NCI-H2227 treated with DMSO at 0.1 percent for 48 hours (cell line): Measurements from ENCODE around the gene UCHL3.
"Not testable (repeated sequence)": the region's sequence is repeated elsewhere in the genome, so short reads cannot be mapped to it uniquely, and the experiment has no call there.

Experiments used
- DNase-seq: peaks from one replicate; lab custom pipeline; 2025; lab: John Stamatoyannopoulos, UW

UCHL3 gene

DNA sequence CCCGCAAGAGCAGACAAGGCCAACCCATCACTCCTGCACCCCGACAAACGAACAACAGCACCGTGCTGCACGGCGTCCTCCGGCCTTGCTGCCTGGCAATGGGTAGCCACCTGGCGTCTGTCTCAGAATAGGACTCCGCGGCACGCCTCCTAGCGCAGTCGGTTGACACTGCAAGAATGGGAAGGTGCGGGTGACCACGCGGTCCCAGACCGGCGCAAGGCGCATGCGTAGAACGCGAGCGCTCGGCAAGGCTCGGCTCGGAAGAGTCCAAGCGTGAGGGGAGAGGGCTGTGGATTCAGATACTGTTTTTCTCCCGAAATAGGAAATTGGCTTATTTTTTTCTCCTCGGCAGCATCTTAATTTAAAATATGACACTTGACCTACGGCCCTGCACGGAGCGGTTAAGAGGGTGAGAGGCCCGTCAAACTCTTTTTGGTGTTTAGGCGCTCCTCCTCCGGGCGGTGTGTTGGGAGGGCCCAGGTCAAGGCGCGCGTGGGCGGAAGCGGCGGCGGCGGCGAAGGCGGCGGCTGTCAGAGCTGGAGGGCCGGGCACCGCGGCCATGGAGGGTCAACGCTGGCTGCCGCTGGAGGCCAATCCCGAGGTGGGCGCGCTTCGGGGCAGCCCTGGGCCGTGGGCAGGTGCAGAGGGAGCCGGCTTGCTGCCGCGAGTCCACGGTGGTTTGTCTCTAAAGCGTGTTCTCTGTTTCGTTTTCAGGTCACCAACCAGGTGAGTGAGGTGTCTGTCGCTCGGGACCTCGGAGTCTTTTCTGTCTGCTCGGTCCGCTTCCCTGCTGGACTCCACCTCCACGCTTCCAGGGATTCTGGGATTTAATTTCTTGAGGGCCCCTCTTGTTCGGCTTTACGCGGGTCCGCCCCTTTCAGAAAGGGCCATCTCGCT, at the start of gene UCHL3:
Gene UCHL3, plus strand, starts transcription at position 530 of the 897 bp plus-strand sequence. Its CDS starts 30 bp downstream, at position 560.
- peak; percentile 88 for DNase-seq

DNA sequence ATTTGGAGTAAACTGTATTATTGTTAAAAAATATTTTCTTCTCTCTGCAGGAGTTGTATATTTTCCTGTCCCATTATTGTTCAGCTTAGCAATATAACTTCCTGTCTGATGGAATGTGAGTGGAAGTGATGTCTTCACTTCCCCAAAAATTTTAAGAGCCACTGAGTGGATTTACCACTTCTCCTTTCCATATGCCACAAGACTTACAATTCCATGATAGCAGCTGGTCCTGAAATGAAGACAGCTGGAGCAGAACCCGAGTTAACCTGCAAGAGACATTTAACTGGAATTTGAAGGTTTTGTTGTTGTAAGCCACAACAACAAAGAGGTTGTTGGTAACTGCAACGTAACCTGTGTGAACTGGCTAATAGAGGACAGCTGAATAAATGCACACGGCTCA, 44.3 kb upstream of the UCHL3 start:
- DNase-seq = no peak

DNA sequence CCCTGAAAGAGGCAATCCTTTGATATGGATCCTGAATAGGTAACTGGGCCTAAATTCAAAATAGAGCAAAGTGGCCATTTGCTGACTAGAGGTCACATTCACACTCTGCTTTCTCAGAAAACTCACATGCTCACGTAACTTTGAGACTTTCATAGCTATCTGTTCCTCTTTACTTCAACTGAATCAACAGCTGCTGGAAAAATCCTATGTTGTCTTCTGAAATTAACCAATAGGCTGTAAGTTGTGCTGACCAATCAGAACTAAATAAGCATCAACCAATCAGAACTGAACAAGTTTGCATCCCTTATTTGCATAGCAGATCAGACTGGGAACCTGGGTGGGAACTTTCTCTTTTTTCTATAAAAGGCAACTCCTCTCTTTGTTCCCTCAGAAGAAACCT, 43.6 kb upstream of the UCHL3 start:
- DNase-seq = no peak

DNA sequence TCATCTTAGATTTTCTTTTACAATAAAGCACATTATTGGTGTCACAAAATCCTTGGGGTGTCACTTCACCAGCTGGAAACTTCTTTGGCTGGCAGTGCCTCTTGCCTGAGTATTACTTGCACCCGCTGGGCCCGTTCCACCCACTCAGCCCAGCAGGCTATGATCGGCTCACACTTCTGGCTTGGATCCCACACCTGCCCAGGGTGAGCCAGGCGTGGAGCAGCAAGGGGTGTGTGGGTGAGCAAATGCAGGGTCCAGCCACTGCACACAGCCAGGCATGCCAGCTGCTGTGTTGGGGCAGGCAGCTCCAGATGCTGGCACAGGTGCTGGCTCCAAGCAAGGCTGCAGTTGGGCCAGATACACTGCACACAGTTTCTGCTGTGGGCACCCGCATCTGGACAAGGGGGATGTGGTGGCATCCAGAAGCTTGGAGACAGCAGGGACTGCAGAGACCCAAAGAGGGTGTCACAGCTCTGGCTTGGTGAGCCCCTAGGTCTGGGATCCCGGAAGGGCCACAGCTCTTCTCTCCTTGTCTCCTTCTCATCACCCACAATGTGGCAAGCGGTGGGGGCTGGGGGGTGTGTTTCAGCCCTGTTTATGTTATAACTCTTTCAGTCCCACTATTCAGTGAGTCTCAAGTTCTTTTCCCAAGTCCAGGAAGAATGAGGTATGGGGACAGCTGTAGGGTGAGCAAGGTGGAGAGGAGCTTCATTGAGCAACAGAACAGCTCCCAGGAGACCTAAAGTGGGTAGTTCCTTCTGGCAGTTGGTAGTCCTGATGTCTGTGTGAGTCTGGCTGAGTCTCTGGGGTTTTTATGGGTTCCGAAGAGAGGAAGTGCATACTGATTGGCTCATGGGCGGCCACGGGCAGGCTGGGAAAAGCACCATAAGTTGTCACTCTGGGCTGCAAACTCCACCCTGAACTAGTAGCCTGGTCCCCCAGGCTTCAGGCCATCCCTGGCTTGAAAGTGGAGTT, 42.3 kb upstream of the UCHL3 start:
- no peak for DNase-seq

DNA sequence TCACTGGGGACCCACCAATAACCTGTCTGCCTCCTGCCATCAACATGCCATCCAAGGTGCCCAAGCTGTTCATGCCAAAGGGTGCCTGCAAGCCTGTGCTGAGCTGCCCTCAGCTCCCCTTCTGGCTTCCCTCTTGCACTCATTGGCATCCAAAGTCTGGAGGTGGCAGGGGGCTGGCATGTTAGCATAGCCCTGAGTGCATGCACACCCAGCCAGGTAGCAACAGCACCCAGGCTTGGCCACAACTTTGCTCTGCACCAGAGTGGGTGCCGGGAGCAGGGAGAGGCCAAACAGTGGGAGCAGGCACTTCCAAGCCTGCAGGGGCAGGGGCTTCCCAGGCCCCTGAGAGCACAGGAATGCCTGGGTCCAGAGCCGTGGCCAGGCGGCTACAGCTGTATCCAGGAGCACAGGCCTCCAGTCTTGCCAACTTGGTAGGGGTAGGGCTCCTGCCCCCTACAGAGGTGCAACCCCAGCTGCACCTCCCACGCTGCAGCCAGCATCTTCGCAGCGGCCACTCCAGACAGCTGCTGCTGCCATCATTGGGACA, 41.5 kb upstream of the UCHL3 start:
- DNase-seq = no peak

DNA sequence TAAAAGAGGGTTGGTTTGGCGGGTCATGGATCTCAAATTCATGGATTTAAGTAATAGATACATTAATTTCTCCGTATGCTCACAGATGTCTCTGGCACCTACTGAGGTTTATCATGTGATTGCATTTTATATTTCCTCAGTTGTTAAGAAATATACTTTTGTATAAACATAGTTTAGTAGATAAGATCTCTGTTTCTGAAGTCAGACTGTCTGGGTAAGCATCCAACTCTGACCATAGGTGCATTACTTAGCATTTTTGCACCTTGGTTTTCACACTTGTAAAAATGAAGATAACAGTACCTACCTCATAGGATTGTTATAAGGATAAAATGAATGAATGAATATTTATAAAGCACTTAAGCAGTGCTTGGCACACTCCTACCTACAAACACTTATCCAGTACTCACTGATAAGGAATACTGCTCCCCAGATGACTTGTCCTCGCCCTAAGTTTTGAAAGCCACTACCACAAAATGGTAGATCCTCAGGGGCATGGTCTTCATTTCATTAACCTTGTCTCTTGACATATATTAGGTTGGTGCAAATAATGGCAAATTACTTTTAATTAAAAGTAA, 38.5 kb upstream of the UCHL3 start:
- no peak for DNase-seq

DNA sequence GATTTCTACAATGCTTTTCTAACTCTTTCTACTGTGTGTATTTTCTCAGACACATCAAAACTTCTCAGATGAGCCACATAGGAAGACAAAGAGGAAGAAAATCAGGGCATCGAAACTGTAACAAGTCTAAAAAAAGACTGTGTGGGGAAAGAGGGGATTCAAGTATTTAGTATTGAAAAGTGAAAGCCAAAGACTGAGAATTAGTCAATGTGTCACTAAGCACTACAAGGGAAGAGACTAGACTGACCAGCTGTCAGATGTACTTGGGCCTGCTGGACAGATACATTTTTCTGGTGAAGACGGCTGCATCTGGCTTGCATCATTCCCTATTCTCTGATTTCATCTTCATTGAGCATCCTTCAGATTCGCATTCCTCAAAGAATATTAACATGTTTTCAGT, 37.3 kb upstream of the UCHL3 start:
- DNase-seq = no peak

DNA sequence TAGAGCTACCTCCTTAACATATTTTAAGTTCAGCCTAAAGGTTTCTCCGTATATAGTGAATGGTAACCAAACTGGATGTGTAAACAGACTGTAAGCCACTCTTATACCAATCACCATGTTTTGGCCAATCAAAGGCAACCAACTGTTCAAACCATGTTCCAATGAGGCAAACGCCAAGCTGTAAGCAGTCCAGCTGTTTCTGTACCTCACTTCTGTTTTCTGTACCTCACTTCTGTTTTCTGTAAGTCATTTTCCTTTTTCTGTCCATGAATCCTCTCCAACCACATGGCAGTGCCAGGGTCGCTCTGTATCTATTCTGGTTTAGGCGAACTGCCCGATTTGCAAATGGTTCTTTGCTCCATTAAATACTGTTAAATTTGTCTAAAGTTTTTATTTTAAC, 36.3 kb upstream of the UCHL3 start:
- no peak for DNase-seq

DNA sequence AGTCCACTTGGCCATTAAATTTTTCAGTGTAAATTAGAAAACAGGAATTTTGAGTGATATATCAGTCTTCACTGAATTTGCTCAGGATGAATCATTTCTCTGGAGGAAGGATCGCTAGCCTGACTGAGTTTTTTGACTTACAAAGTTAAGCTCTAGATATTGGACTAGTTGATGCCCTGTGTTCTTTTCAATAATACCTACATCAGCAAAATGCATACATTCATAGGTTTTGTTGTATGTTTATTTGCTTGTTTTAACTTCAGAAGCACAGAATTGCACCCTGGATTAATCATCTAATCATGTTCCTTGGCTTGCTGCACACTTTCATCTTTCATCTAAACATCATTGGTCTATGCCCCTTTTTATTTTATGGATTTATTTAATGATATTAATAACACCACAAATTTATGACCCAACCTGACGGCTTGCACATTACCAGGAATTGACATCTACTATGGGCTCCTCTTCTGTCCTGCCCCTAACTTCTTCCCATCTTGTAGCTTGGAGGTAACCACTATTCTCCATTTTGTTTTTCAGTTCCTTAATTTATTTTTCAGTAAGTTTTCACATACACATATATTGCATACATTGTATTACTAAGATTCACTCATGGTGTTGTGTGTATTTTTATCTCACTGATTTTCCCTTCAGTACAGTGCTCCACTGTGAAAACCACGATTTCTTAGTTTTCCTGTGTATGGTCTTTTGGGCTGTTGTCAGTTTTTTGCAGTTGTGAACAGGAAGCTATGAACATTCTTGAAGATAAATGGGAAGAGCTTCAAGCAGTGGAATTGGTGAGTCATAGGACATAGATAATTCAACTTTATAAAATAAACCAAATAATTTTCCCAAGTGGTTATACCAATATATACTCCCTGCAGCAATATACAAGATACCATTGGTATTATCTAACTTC, 35.3 kb upstream of the UCHL3 start:
- no peak for DNase-seq

DNA sequence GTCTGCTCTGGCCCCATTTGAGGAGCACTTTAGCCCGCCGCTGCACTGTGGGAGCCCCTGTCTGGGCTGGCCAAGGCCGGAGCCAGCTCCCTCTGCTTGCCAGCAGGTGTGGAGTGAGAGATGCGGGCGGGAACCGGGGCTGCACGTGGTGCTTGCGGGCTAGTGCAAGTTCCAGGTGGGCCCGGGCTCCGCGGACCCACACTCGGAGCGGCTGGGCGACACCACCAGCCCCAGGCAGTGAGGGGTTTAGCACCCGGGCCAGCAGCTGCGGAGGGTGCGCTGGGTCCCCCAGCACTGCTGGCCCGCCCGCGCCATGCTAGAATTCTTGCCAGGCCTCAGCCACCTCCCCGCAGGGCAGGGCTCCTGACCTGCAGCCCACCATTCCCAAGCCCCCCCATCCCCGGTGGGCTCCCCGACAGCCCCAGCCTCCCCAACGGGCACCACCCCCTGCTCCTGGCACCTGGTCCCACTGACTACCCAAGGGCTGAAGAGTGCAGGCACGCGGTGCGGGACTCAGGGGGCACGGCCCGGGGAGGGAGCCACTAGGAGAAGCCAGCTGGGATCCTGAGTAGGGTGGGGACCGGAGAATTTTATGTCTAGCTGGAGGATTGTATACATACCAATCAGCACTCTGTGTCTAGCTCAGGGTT, 31.0 kb upstream of the UCHL3 start:
- DNase-seq = no peak

DNA sequence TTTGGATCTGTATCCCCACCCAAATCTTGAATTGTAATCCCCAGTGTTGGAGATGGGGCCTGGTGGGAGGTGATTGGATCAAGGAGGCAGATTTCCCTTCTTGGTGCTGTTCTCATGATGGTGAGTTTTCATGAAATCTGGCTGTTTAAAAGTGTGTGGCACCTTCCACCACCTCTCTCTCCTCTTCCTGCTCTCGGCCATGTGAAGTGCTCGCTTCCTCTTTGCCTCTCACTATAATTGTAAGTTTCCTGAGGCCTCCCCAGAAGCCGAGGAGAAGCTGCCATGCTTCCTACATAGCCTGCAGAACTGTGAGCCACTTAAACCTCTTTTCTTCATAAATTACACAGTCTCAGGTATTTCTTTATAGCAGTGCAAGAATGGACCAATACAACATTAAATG, 27.6 kb upstream of the UCHL3 start:
- no peak for DNase-seq

DNA sequence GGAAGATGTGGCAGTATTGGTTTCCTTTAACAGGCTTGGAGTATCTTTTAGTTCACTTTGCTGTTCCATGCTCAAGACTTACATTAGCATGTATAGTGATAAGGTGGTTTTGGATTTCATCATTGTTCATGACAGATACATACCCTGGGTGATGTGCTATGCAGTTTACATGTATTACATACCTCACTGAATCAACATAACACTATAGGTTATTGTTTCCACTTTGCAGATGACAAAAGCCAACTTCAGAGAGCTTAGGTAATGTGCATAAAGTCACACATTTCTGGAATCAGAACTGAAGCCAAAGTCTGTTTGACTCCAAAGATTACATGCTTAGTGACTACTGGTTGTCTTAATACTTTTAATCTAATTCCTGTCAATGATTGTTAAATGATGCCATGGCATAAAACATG, 19.0 kb upstream of the UCHL3 start:
- DNase-seq = no peak

DNA sequence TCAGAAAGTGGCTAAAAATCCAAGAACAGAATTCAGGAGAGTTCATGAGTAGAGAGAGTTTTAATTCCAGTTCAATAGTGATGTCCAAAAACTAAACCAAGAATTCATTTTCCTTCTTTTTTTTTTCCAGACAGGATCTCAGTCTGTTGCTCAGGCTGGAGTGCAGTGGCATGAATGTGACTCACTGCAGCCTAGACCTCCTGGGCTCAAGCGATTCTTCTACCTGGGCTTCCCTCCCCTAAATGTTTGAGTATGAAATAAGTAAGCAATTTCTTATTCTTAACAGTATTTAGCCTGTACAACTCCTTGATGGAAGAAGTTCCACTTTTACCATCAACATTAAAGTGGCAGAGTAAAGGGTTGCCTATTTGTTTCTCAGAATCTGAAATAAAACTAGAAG, 15.7 kb upstream of the UCHL3 start:
- DNase-seq = no peak

DNA sequence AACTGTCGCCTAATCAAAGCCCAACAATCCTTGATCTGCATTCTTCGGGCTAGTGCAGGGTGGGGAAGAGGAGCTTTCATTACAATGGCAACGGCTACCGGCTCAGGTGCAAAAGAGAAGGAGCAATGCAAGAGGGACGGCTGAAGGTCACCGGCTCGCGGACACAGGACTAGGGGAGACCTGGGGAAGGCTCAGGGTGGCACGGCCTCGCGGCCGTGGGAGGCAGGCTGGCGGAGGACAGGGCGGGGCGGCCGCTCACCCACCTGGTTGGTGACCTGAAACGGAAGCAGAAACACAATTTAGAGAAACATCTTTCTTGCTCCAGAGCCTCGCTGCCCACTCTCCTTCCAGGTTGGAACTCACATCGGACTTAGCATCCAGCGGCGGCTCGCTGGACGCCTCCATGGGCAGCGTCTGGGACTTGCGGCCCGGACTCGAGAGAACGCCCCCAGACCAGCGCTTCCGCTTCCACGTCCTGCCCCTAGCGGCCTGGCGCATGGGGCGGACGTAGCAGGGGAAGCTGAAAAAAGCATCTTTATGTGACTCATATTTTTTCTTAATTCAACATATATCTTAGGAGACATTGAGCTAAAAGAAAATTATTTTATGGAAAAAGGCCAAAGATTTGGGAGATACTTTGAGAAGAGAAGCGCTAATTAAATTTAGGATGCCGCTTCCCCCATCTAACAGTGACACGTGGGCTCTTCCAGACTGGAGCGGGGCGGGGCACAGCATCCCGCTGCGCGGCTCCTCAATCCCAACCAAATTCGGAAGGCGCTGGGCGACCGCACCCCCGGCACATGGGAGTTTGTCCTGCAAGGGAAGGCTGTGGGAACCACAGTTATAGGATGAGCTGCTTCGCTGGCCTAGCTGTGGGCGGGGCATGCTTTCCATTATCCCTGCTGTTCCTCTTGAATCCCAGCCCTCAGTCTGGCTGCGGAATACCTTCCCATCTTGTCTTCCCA, 11.9 kb upstream of the UCHL3 start, which contains the start of gene COMMD6:
Gene COMMD6, minus strand, starts transcription at position 441 of the 965 bp plus-strand sequence. Its CDS starts 36 bp downstream, at position 405.
- DNase-seq = peak; percentile 93

DNA sequence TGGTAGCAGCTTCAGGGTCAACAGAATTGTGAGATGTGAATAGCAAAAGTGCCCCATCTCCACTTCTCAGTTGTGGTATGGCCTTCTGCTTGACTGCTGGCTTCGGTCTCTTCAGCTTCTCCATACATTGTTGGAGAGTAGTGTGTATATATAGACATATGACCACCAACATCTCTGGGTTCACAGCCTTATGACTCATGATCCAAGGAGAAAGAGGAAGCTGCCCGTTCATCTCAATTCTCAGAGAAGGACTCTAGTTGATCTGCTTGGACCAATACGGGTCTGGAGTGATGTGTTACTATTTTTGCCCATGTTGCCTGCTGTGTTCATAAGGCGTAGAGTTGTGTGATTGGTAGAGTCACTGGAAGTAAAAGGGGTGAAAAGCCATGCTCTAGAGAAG, 8.3 kb upstream of the UCHL3 start:
- DNase-seq = no peak

DNA sequence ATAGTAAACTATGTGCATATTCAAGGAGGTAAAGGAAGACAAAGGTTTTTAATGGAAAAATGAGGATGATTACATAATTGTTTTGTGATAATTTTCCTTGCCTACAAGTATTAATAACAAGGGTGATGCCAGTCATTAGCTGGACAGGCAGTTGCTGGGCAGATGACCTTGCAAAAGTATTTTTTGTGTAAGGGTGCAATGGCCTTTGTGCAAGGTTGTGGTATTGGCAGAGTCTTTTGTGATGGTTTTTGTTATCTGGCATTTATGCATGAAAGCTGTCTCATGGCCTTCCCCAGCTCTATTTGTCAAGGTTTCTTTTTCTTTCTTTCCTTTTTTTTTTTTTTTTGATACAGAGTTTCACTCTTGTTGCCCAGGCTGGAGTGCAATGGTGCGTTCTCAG, 7.6 kb upstream of the UCHL3 start:
- no peak for DNase-seq

DNA sequence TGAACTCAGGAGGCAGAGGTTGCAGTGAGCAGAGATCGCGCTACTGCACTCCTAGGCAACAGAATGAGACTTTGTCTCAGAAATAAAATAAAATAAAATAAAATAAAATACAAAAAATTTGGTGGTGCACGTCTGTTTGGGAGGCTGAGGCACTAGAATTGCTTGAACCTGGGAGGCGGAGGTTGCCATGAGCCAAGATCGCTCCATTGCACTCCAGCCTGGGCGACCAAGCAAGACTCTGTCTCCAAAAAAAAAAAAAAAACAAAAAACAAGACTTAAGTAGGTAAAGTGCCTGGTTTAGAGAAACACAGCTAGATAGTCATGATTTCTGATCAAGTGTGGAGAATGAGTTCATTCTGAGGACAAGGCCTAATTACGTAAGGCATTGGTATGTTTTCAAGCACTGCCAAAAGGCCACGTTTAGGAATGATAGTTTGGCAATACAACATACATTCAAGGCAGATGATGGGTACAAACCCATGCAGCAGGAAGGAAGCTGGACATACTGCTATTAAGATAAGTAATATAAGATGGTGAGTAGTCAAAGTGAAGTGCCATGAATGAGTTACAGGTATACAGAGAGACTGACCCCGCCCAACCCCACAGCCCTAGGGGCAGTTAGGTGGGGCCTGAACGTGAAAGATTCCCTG, 4.8 kb upstream of the UCHL3 start:
- DNase-seq = no peak

DNA sequence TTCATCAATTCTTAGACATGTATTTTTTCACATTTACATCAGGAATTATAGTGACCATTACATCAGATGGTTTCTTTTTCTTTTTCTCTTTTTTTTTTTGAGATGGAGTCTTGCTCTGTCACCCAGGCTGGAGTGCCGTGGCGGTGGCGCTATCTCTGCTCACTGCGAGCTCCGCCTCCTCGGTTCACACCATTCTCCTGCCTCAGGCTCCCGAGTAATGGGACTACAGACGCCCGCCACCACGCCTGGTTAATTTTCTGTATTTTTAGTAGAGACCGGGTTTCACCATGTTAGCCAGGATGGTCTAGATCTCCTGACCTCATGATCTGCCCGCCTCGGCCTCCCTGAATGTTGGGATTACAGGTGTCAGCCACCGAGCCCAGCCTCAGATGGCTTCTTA, 4.2 kb upstream of the UCHL3 start:
- not testable (repeated sequence) for DNase-seq

DNA sequence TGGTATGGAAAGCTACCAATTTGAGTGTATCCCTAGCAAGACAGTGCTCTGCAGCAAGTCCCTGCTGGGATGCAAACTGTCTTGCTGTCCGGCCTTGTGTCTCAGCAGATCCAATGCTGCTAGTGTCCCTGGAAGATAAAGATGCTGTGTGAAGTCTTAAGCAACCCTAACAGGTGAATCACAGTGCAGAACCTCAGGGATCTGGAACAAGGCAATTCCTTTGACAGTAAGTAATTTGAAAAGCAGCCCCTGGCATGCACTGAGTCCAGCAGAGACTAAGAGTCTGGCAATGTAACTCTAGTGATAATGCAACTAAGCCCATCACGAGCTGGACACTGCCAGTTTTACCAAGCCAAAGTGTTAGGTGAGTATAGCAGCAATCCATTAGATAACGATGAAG, 1.7 kb upstream of the UCHL3 start:
- no peak for DNase-seq
